ENCODE results near the gene COMT.

DNA sequence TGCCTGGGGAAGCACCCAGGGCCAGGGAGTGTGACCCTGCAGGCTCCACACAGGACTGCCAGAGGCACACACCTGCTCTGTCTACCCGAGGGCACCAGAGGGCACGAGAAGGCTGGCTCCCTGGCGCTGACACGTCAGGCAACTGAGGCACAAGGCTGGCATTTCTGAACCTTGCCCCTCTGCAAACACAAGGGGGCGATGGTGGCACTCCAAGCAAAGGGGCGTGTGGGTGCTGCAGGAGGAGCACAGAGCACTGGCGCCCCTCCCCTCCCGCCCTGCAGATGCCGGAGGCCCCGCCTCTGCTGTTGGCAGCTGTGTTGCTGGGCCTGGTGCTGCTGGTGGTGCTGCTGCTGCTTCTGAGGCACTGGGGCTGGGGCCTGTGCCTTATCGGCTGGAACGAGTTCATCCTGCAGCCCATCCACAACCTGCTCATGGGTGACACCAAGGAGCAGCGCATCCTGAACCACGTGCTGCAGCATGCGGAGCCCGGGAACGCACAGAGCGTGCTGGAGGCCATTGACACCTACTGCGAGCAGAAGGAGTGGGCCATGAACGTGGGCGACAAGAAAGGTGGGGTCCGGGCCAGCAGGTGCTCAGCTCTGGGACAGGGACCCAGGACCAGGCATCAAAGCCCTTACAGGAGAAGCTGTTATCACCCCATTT lies 20.8 kb downstream of the COMT start:
- TF ChIP-seq, protein P1, sequence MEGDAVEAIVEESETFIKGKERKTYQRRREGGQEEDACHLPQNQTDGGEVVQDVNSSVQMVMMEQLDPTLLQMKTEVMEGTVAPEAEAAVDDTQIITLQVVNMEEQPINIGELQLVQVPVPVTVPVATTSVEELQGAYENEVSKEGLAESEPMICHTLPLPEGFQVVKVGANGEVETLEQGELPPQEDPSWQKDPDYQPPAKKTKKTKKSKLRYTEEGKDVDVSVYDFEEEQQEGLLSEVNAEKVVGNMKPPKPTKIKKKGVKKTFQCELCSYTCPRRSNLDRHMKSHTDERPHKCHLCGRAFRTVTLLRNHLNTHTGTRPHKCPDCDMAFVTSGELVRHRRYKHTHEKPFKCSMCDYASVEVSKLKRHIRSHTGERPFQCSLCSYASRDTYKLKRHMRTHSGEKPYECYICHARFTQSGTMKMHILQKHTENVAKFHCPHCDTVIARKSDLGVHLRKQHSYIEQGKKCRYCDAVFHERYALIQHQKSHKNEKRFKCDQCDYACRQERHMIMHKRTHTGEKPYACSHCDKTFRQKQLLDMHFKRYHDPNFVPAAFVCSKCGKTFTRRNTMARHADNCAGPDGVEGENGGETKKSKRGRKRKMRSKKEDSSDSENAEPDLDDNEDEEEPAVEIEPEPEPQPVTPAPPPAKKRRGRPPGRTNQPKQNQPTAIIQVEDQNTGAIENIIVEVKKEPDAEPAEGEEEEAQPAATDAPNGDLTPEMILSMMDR (conservative IDR thresholded peaks at IDR 0.05; ENCODE audit: low read depth, low read length): peak; percentile 62
- TF ChIP-seq RAD21 (IDR thresholded peaks at IDR 0.05; ENCODE audit: low read length): peak; percentile 44; the same call in 1 of the 2 replicates
- TF ChIP-seq POLR2A (IDR thresholded peaks at IDR 0.05; ENCODE audit: low read depth, low read length): no peak
- no peak for TF ChIP-seq CEBPB (IDR thresholded peaks at IDR 0.05; ENCODE audit: low read depth, low read length)
- TF ChIP-seq, protein P2, sequence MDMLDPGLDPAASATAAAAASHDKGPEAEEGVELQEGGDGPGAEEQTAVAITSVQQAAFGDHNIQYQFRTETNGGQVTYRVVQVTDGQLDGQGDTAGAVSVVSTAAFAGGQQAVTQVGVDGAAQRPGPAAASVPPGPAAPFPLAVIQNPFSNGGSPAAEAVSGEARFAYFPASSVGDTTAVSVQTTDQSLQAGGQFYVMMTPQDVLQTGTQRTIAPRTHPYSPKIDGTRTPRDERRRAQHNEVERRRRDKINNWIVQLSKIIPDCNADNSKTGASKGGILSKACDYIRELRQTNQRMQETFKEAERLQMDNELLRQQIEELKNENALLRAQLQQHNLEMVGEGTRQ (IDR thresholded peaks at IDR 0.05; ENCODE audit: low read depth, low read length): no peak
- TF ChIP-seq NFE2L2 (IDR thresholded peaks at IDR 0.05; ENCODE audit: low read depth, low read length): no peak
- peak; percentile 32; the same call in 1 of the 2 replicates for TF ChIP-seq SMC3 (IDR thresholded peaks at IDR 0.05; ENCODE audit: low read depth, low read length)
- no peak for TF ChIP-seq RFX5 (IDR thresholded peaks at IDR 0.05; ENCODE audit: low read depth, low read length)
- no peak for TF ChIP-seq BHLHE40 (IDR thresholded peaks at IDR 0.05; ENCODE audit: low read depth, low read length)
- no peak for TF ChIP-seq MAFK (IDR thresholded peaks at IDR 0.05; ENCODE audit: low read depth, low read length)
- TF ChIP-seq RCOR1 (IDR thresholded peaks at IDR 0.05; ENCODE audit: insufficient replicate concordance, low read length): no peak
